Chondrocyte (in vitro differentiated cells): ENCODE data around the gene GPC3. TPM values are rescaled to one million over a fixed set of nuclear protein-coding genes. Genes with fewer than 3 reads are reported as not detected.
A peak's percentile ranks its signal among the peaks of the same experiment; 100 is the strongest.

Source experiments
- DNase-seq: peaks from one replicate; pipeline ENCODE4 v3.0.0; 2021; ENCODE audit warnings: mixed read lengths, low spot score
- H3K27ac Mint-ChIP-seq: one replicate; pipeline ENCODE4 v1.8.0; 2021; ENCODE audit warnings: mild to moderate bottlenecking, moderate library complexity, mixed read lengths; ENCODE audit not compliant: unreplicated experiment
- H3K27me3 Mint-ChIP-seq: 2 replicates; pipeline ENCODE4 v1.8.0; 2021; ENCODE audit warnings: low read depth, mixed read lengths
- H3K36me3 Mint-ChIP-seq: 2 replicates; pipeline ENCODE4 v1.8.0; 2021; ENCODE audit warnings: low read depth, mixed read lengths
- H3K4me1 Mint-ChIP-seq: 2 replicates; pipeline ENCODE4 v1.8.0; 2021; ENCODE audit warnings: low read depth, mild to moderate bottlenecking, mixed read lengths
- H3K4me3 Mint-ChIP-seq: one replicate; pipeline ENCODE4 v1.8.0; 2021; ENCODE audit warnings: mild to moderate bottlenecking, moderate library complexity, mixed read lengths; ENCODE audit not compliant: unreplicated experiment
- H3K9me3 Mint-ChIP-seq: 2 replicates; pipeline ENCODE4 v1.8.0; 2021; ENCODE audit warnings: low read depth, mixed read lengths
- total RNA-seq: library from RNA; stranded (reverse); gene quantifications from 3 replicates; pipeline ENCODE4 v1.2.1, GENCODE V29; 2021
- TF ChIP-seq, protein P1 (sequence below): fragments of 200-600 bp; sonication (generic); IDR thresholded peaks from 2 replicates; pipeline ENCODE4 v1.5.0; 2021; ENCODE audit warnings: antibody characterized with exemption, mild to moderate bottlenecking, moderate library complexity

GPC3 gene
- total RNA-seq, 1 donor from 2014 or later, result 1.9 TPM

DNA sequence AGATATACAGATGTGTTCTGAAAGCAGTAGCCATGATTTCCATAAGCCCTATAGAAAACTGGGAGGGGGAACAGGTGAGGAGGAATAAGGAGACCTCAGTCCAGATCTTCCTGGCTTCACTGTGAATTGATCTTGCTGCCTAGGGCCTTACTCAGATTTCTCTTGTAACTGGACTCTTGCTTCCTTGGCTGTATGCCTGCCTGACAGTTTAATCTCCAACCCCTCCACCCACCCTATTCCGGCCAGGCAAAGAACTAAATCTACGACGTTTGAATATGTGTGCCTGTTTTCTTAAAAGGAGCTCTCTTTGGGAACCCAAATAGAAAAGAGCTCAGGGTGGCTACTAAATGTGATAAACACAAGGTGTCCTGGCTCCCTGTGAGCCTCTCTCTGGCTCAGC lies 173.0 kb downstream of the GPC3 start:
- Mint-ChIP-seq H3K4me3 (no peak overlapping the region), H3K4me1 (peaks cover 35% of the 10 kb centered on the region), H3K36me3 (no peaks in the 10 kb centered on the region), H3K9me3 (no peaks in the 10 kb centered on the region), H3K27ac (no peak overlapping the region), H3K27me3 (no peaks in the 10 kb centered on the region)
- DNase-seq, result no peak
- TF ChIP-seq, protein P1, sequence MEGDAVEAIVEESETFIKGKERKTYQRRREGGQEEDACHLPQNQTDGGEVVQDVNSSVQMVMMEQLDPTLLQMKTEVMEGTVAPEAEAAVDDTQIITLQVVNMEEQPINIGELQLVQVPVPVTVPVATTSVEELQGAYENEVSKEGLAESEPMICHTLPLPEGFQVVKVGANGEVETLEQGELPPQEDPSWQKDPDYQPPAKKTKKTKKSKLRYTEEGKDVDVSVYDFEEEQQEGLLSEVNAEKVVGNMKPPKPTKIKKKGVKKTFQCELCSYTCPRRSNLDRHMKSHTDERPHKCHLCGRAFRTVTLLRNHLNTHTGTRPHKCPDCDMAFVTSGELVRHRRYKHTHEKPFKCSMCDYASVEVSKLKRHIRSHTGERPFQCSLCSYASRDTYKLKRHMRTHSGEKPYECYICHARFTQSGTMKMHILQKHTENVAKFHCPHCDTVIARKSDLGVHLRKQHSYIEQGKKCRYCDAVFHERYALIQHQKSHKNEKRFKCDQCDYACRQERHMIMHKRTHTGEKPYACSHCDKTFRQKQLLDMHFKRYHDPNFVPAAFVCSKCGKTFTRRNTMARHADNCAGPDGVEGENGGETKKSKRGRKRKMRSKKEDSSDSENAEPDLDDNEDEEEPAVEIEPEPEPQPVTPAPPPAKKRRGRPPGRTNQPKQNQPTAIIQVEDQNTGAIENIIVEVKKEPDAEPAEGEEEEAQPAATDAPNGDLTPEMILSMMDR, result no peak

DNA sequence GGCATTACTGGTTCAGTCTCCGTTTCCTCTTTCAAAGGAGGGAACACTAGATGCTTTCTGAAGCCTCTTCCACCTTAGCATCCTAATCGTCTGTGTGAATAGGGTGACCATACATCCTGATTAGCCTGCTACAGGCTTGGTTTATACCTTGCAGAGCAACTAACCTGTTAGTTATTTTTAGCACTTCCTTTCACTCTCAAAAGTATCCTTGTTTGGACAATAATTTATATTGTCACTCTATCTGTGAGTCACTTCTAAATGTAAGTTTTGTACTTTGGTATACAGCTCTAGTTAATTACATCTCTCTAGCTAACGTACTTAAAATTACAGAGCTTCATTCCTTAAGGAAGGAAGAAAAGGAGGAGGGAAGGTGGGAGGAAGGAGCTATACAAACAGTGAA lies 174.5 kb downstream of the GPC3 start:
- Mint-ChIP-seq H3K27me3 (no peaks in the 10 kb centered on the region), H3K4me1 (peaks cover 35% of the 10 kb centered on the region), H3K9me3 (no peaks in the 10 kb centered on the region), H3K4me3 (no peak overlapping the region), H3K27ac (no peak overlapping the region), H3K36me3 (no peaks in the 10 kb centered on the region)
- no peak for DNase-seq
- TF ChIP-seq, protein P1, result no peak

DNA sequence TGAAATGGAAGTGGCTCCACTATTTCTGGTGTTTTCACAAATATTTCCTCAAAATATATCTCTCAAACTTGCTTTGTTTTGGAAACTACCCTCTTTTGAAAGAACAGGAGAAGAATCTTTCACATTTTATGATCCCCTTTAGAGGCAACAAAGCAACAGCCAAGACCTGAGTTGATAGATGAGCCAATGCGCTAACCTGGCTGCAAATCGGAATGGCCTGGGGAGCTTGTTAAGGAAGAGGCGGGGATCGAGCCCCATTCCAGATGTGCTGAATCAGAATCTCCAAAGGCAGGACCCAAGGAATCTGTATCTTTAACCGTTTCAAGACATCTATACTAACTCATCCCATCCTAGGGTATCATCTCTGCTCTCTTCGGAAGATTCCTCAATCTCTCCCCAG lies 181.3 kb downstream of the GPC3 start:
- Mint-ChIP-seq H3K36me3 (no peaks in the 10 kb centered on the region), H3K4me1 (peaks cover 5% of the 10 kb centered on the region), H3K9me3 (no peaks in the 10 kb centered on the region), H3K4me3 (no peak overlapping the region), H3K27me3 (no peaks in the 10 kb centered on the region), H3K27ac (no peak overlapping the region)
- TF ChIP-seq, protein P1, result no peak
- no peak for DNase-seq

DNA sequence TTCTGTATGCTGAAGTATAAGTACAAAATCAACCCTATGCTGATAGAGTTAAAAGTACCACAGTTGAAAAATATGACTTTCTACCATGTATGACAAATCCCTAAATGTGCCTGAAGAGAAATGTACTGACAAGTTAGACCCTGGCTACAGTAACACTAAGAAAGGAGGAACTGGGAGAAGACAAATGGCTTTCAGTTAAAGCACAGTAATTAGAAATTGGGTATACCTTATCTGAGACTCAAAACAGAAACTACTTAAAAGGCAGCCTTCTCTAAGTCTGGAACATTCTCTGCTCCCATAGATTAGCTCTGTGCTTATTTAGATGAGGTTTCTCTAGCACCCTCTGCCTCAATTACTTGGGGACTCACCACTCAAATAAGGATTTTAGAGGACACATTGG lies 189.1 kb downstream of the GPC3 start:
- TF ChIP-seq, protein P1, result no peak
- Mint-ChIP-seq H3K27ac (no peak overlapping the region), H3K4me1 (peaks cover 16% of the 10 kb centered on the region), H3K4me3 (no peak overlapping the region), H3K36me3 (no peaks in the 10 kb centered on the region), H3K9me3 (no peaks in the 10 kb centered on the region), H3K27me3 (no peaks in the 10 kb centered on the region)
- no peak for DNase-seq

DNA sequence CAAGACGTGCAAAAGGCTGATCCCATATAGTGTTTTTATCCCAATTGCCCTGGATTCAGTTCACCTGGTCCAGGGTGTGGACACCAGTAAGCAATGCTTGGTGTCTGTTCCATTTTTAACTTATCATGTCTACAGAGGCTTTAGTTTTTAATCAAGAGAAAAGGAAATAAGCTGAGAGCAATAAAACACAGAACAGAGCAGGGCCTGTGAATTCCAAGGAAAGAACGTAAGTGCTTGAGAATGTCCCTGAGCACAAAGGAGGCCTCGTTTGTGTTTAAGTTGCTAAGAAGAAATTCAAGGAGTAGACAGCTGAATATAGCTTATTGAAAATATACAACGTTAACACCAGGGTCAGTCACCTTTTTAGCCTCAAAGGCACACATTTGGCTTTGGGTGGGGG lies 191.3 kb downstream of the GPC3 start:
- no peak overlapping the region for H3K4me3 Mint-ChIP-seq
- H3K9me3 Mint-ChIP-seq, result no peaks in the 10 kb centered on the region
- TF ChIP-seq, protein P1, result no peak
- DNase-seq, result no peak
- peak overlapping the region; percentile 29 for H3K27ac Mint-ChIP-seq
- peaks cover 4% of the 10 kb centered on the region for H3K27me3 Mint-ChIP-seq
- peaks cover 16% of the 10 kb centered on the region for H3K4me1 Mint-ChIP-seq
- H3K36me3 Mint-ChIP-seq, result no peaks in the 10 kb centered on the region
